Activated CD8-positive, alpha-beta T cell treated with anti-CD3 and anti-CD28 coated beads, Interleukin-2, amount 10 ng/mL, durations not matched to agents 7 days and 5 days (primary cell): Measurements from ENCODE around the gene SCNN1A. TPM values are rescaled to one million over a fixed set of nuclear protein-coding genes. Genes with fewer than 3 reads are reported as not detected.

Experiments used
- ATAC-seq: fragments of 150-1000 bp; cut with Tn5 transposase; one replicate; pipeline ENCODE4 v1.10.0; 2021; ENCODE audit warnings: moderate library complexity
- CTCF ChIA-PET: fragments of 350-600 bp; sonication (Branson Sonifier 250); formaldehyde crosslinking; loops from one replicate; lab custom pipeline; 2021; ENCODE audit warnings: antibody characterized with exemption; lab: Charles Lee
- POLR2A ChIA-PET: fragments of 350-600 bp; sonication (Branson Sonifier 250); formaldehyde crosslinking; loops from one replicate; lab custom pipeline; 2021; ENCODE audit warnings: antibody characterized with exemption; lab: Charles Lee
- DNase-seq: peaks from one replicate; pipeline ENCODE4 v3.0.0-alpha.2; 2020
- H3K27ac Mint-ChIP-seq: one replicate; pipeline ENCODE4 v1.8.0; 2021; ENCODE audit warnings: mild to moderate bottlenecking, mixed read lengths
- H3K27me3 Mint-ChIP-seq: one replicate; pipeline ENCODE4 v1.8.0; 2021; ENCODE audit warnings: low read depth, mixed read lengths
- H3K36me3 Mint-ChIP-seq: one replicate; pipeline ENCODE4 v1.8.0; 2021; ENCODE audit warnings: low read depth, mixed read lengths
- H3K4me1 Mint-ChIP-seq: one replicate; pipeline ENCODE4 v1.8.0; 2021; ENCODE audit warnings: low read depth, mixed read lengths
- H3K4me3 Mint-ChIP-seq: one replicate; pipeline ENCODE4 v1.8.0; 2021; ENCODE audit warnings: mild to moderate bottlenecking, mixed read lengths
- H3K9me3 Mint-ChIP-seq: one replicate; pipeline ENCODE4 v1.8.0; 2022; ENCODE audit warnings: mixed read lengths; ENCODE audit not compliant: insufficient read depth
- total RNA-seq, 2 experiments: library from RNA; stranded (reverse); gene quantifications; one replicate each; pipeline ENCODE4 v1.2.3, GENCODE V29; 2021

The SCNN1A gene
- total RNA-seq, 2 experiments from 2014 or later = 0.47 to 1.5 TPM

DNA sequence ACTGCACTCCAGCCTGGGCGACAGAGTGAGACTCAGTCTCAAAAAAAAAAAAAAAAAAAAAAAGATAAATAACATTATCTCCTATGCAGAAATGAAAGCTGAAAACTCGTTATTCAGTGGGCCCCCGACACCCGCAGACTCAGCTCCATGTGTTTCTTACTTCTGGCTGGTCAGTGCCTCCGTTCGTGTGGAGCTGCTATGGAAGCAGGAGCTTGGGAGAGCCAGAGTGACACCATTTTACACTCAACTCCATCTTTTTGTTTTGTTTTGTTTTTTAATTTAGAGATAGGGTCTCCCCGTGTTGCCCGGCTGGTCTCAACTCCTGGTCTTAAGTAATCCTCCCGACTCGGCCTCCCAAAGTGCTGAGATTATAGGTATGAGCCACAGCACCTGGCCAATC, 78.2 kb downstream of the SCNN1A start:
- ChIA-PET POLR2A (no interaction called here), CTCF (interaction anchor here (1.2 to 1.4 kb wide), 2 partner anchors 13 to 18 kb away, joined by 3 to 5 read pairs; no protein-coding TSS in a partner anchor)
- no peak overlapping the region for H3K4me3 Mint-ChIP-seq
- no peaks in the 10 kb centered on the region for H3K36me3 Mint-ChIP-seq
- H3K27me3 Mint-ChIP-seq = peaks cover 9% of the 10 kb centered on the region
- no peaks in the 10 kb centered on the region for H3K4me1 Mint-ChIP-seq
- DNase-seq (no peak), ATAC-seq (no peak)
- no peak overlapping the region for H3K27ac Mint-ChIP-seq
- no peaks in the 10 kb centered on the region for H3K9me3 Mint-ChIP-seq

Other genes starting within 250 kb of the SCNN1A start
- gene CD9, start 175.2 kb downstream of the SCNN1A start, total RNA-seq = 10 to 100 TPM; 11.6 to 11.9 TPM
- gene PLEKHG6, start 64.9 kb downstream of the SCNN1A start, total RNA-seq = under 1 TPM in 1 of 2 experiments, not detected in 1; 0.47 TPM
- 10 to 100 TPM; 58.8 to 63.4 TPM for gene TNFRSF1A, start 33.5 kb downstream of the SCNN1A start, total RNA-seq
- gene LTBR, start 8.6 kb upstream of the SCNN1A start, total RNA-seq = under 1 TPM in 1 of 2 experiments, not detected in 1; 0.34 TPM
- gene CD27, start 69.4 kb upstream of the SCNN1A start, total RNA-seq = 100 to 1,000 TPM; 112 to 131 TPM
- 10 to 100 TPM; 31.2 to 32.5 TPM for gene TAPBPL, start 76.5 kb upstream of the SCNN1A start, total RNA-seq
- gene VAMP1, start 95.1 kb upstream of the SCNN1A start, total RNA-seq = 10 to 100 TPM; 46.6 to 48.9 TPM
- gene MRPL51, start 117.7 kb upstream of the SCNN1A start, total RNA-seq = 100 to 1,000 TPM; 217 to 228 TPM
- gene NCAPD2, start 118.5 kb upstream of the SCNN1A start, total RNA-seq = 100 to 1,000 TPM; 195 to 201 TPM
- gene GAPDH, start 159.0 kb upstream of the SCNN1A start, total RNA-seq = 1,000 to 10,000 TPM; 6,175 to 6,471 TPM
- 10 to 100 TPM; 24.9 to 25.5 TPM for gene IFFO1, start 180.5 kb upstream of the SCNN1A start, total RNA-seq
- 10 to 100 TPM; 84.2 to 87.6 TPM for gene NOP2, start 192.7 kb upstream of the SCNN1A start, total RNA-seq
- 100 to 1,000 TPM; 277 to 292 TPM for gene CHD4, start 231.8 kb upstream of the SCNN1A start, total RNA-seq